Activated naive CD8-positive, alpha-beta T cell treated with anti-CD3 and anti-CD28 coated beads, Interleukin-2, amount 50 U/mL, for 24 hours (primary cell): ENCODE results near the gene NDUFB10.
A peak's percentile ranks its signal among the peaks of the same experiment; 100 is the strongest.

Experiments used
- ATAC-seq: fragments of 150-1000 bp; cut with Tn5 transposase; one replicate; pipeline ENCODE4 v1.10.0; 2021
- DNase-seq: peaks from one replicate; pipeline ENCODE4 v3.0.0; 2021
- H3K27ac Mint-ChIP-seq: one replicate; pipeline ENCODE4 v1.8.0; 2021; ENCODE audit warnings: mild to moderate bottlenecking, mixed read lengths
- H3K27me3 Mint-ChIP-seq: one replicate; pipeline ENCODE4 v1.8.0; 2021; ENCODE audit warnings: mixed read lengths
- H3K36me3 Mint-ChIP-seq: one replicate; pipeline ENCODE4 v1.8.0; 2021; ENCODE audit warnings: low read depth, mixed read lengths
- H3K4me1 Mint-ChIP-seq: one replicate; pipeline ENCODE4 v1.8.0; 2021; ENCODE audit warnings: mixed read lengths
- H3K4me3 Mint-ChIP-seq: one replicate; pipeline ENCODE4 v1.8.0; 2021; ENCODE audit warnings: mild to moderate bottlenecking, moderate library complexity, mixed read lengths
- H3K9me3 Mint-ChIP-seq: one replicate; pipeline ENCODE4 v1.8.0; 2021; ENCODE audit warnings: mixed read lengths

Gene NDUFB10

DNA sequence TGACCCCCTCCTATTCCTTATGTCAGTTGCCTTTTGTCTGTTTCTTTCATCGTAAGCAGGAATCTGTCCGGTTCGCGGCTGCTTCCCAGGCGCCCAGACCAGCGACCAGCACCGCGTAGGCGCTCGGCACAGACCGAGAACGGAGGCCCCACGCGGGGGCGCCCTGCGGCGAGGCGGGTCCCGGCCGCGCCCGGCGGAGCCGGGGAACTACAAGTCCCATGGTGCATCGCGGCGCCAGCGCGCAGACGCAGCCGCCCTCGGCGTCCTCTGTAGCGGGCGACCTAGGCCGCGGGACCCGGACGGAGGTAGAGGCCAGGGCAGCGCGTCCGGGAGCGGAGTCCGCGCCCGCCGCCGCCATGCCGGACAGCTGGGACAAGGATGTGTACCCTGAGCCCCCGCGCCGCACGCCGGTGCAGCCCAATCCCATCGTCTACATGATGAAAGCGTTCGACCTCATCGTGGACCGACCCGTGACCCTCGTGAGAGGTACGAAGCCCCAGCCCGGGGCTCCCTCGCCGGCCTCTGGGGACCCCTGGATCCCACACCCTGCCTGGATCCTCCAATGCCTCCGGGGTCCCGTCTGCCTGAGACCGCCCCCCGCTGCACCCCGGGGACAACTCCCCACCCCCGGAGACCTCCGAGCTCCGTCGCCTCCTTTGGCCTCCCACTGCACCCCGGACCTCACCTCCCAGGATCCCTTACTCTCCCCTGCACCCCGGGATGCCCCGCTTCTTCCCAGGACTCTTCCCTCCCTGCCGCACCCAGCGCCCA, at the start of gene NDUFB10:
NDUFB10 (plus strand) TSS at position 270 of the 771 bp plus-strand sequence; CDS start at position 357, 87 bp downstream.
- H3K36me3 Mint-ChIP-seq: peaks cover 43% of the 10 kb centered on the region
- no peaks in the 10 kb centered on the region for H3K27me3 Mint-ChIP-seq
- ATAC-seq (peak; percentile 72), DNase-seq (peak; percentile 97)
- no peaks in the 10 kb centered on the region for H3K9me3 Mint-ChIP-seq
- peak within 1 kb of the TSS; percentile 100 for H3K27ac Mint-ChIP-seq
- peak within 1 kb of the TSS; percentile 100 for H3K4me3 Mint-ChIP-seq
- H3K4me1 Mint-ChIP-seq: peaks cover 36% of the 10 kb centered on the region

DNA sequence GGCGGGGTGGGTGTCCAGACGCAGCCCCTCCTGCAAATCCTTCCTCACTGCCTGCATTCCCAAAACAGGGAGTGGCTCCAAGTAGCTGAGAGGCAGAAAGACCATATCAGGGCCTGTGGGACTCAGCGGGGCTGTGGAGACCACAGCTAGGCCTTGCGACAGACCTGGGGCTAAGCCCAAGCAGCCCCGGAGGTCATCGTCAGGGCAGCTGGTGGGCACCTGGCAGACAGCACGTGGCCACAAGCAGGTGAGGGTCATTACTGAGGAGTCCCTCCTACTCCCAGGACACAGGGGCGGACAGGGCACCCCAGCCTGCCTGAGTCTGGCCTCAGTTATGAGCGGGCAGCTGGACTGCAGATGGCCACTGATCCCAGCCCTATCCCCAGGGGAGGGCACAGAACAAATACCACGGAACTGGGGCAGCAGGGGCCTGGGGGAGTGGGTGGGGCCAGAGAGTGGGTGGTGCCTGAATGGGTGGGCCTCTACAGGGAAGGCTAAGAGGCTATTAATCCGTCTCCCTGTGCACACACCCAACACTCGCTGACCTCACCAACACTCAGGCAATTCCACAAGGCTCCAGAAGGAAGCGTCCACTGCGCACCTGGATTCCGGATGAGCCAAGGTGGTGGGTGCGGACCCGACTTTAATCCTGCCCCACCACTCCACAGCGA, 49.6 kb upstream of the NDUFB10 start:
- Mint-ChIP-seq H3K9me3 (no peaks in the 10 kb centered on the region), H3K36me3 (no peaks in the 10 kb centered on the region), H3K27ac (no peak overlapping the region), H3K4me1 (no peaks in the 10 kb centered on the region), H3K4me3 (no peak overlapping the region), H3K27me3 (peaks cover 5% of the 10 kb centered on the region)
- ATAC-seq (no peak), DNase-seq (no peak)

DNA sequence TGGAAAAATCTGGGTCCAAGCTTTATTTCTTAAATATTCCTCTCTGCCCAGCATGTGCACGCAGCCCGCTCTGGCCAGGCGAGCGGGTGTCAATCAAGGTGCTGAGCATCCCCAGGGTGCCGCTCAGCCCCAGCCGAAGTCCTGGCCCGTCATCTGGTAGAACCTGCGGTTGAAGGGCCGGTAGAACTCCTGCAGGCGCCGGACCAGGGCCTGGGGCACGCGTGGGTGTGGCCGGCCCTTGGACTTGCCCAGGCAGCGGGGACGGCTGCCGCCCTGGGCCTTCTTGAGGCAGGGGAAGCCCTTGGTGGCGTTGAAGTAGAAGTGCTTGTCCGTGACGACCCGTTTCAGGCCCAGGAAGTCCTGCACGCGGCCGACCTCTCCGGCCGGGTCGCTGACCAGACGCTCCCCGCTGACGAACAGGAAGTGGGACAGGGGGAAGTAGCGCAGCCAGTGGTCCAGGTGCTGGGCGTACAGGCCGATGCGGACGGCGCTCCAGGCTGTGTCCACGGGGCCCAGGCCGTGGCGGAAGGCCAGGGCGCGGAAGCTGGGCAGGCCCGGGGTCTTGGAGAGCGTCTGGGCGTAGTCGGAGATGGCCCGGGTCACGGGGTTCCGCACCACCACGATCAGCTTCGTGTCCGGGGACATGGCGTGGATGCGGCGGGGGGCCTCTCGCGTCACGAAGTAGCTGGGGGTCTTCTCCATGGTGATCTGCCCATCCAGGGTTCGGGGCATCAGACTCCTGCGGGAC, 47.7 kb upstream of the NDUFB10 start:
- Mint-ChIP-seq H3K27ac (no peak overlapping the region), H3K36me3 (no peaks in the 10 kb centered on the region), H3K4me3 (no peak overlapping the region), H3K4me1 (no peaks in the 10 kb centered on the region), H3K27me3 (peaks cover 17% of the 10 kb centered on the region), H3K9me3 (no peaks in the 10 kb centered on the region)
- no peak for ATAC-seq
- no peak for DNase-seq

DNA sequence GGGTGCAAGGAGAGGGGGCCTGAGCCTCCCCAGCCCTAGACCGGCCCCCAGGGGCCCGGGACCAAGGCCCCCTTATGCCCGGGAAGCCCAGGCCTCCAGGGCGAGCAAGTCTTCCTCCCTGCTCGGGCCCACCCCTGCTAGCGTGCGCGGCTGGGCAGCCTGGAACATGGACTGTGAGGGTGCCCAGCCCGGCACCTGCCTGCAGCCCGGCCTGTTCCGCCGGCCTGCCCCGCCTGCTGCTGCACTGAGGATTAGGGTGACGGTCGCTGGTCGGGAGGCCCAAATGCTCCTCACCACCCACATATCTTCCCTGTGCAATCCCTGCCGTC, 47.2 kb upstream of the NDUFB10 start:
- Mint-ChIP-seq H3K4me1 (no peaks in the 10 kb centered on the region), H3K36me3 (no peaks in the 10 kb centered on the region), H3K27me3 (peaks cover 23% of the 10 kb centered on the region), H3K9me3 (no peaks in the 10 kb centered on the region), H3K27ac (no peak overlapping the region), H3K4me3 (no peak overlapping the region)
- DNase-seq (no peak), ATAC-seq (no peak)

DNA sequence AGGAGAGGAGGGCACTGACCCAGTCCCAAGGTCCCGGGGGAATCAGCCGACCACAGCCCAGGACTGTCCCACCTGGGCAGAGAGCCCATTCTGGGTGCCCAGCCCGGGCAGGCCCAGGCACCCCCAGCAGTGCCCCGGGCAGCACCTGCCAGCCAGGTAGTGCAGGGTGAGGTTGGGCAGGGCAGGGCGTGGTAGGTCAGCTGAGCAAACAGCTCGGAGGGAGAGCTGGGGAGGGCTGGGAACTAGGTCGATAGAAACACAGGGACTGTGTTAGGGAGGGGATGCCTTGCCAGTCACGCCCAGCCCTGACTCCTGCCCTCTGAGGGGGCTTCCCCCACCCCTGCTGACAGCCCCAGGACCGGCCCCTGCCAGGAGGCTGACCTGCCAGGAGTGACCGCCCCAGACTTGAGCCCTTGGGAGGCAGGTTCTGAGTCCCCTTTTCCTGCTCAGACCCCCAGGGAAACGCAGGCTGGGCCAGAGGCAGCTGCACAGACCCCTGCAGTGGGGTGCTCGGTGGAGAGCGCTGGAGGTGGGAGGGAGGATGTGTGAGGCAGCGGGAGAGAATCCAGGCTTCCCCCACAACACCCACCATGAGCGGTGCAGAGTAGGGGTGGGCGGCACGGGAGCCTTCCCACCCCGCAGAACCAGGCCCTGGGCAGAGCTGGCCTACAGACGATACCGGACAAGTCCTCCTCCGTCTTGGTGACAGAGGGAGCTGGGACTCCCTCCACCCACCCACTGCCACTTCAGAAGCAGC, 45.8 kb upstream of the NDUFB10 start:
- no peak for DNase-seq
- Mint-ChIP-seq H3K4me3 (no peak overlapping the region), H3K4me1 (no peaks in the 10 kb centered on the region), H3K36me3 (no peaks in the 10 kb centered on the region), H3K27me3 (peaks cover 26% of the 10 kb centered on the region), H3K9me3 (no peaks in the 10 kb centered on the region), H3K27ac (no peak overlapping the region)
- ATAC-seq: peak; percentile 17

DNA sequence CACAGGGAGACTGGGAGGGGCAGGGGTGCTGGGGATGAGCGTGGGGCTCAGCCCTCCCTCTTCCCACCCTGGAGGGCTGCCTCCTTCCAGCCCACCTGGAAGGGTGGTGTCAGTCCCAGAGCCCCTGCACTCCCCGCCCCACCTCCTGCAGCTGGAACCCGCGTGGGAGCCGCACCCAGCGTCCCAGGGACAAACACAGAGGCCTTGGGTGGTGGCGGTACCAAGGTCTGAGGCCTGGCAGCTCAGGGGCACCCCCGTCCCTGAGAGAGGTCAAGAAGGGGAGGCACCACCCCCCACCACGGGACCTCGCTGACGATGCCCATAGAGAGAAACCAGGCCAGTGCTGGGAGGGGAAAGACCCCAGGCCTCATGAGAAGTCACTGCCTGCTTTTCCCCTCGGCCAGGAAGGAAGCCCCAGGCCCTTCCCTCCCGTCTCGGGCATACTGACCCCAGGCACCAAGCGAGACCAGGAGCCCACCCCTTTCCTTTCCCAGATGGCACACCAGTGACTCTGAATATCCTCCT, 45.2 kb upstream of the NDUFB10 start:
- Mint-ChIP-seq H3K9me3 (no peaks in the 10 kb centered on the region), H3K36me3 (no peaks in the 10 kb centered on the region), H3K4me1 (no peaks in the 10 kb centered on the region), H3K27me3 (peaks cover 29% of the 10 kb centered on the region), H3K27ac (no peak overlapping the region), H3K4me3 (no peak overlapping the region)
- no peak for ATAC-seq
- DNase-seq: no peak

DNA sequence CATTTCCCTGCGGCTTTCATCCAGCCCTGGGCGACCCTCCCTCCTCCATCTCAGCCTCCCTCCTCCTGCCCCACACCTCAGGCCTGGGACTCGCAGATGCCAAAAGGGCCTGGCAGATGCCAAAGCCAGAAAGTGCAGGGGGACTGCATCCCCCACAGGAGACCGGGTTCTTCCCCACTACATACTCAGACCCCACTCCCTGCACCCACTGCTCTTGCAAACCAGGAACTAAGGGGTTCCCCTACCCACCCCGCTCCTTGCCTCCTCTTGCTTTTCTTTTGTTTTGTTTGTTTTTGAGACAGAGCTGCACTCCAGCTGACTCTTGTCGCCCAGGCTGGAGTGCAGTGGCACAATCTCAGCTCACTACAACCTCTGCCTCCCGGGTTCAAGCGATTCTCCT, 44.4 kb upstream of the NDUFB10 start:
- Mint-ChIP-seq H3K27ac (no peak overlapping the region), H3K4me3 (no peak overlapping the region), H3K36me3 (no peaks in the 10 kb centered on the region), H3K4me1 (no peaks in the 10 kb centered on the region), H3K9me3 (no peaks in the 10 kb centered on the region), H3K27me3 (peaks cover 32% of the 10 kb centered on the region)
- no peak for DNase-seq
- no peak for ATAC-seq

DNA sequence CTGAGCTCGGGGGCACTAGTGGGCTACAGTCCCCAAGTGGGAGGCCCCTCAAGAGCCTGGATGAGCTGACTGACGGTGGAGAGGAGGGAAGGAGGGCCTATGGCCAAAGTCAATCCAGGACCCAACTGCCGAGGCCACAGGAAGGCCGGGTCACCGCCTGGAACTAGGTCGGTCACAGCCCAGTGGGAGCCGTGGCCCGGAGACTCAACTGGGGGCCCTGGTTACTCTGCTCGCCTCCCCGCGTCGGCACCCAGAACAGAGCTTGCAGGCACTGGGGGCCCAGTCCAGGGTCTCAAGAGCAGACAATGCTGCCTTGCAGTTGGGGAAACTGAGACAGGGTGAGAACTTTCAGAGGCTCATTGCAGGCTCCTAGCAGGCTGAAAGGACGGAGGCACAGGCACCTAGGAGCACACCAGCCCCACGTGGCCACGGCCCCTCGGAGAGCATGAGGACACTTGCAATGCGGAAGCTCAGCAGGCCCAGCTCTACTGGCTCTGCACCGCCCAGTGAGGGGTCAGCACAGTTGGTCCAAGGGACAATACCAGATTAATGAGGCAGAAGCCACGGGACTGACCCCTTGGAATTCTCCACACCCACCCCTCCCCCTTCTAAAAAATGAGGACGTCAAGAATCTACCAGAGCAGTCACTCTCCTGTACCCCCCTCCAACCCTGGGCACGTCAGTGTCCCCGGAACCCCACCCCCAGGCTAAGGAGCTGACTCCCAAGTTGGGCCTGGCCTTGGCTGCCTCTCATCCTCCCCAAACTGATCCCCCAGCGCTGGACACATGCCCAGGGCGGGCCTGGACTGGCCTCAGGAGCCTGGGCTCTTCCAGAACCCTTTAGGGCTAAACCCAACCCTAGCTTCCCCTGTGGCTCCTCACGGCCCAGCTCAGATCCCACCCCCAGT, 43.4 kb upstream of the NDUFB10 start:
- no peaks in the 10 kb centered on the region for H3K4me1 Mint-ChIP-seq
- no peak for DNase-seq
- ATAC-seq: no peak
- peaks cover 40% of the 10 kb centered on the region for H3K27me3 Mint-ChIP-seq
- no peak overlapping the region for H3K27ac Mint-ChIP-seq
- H3K36me3 Mint-ChIP-seq: no peaks in the 10 kb centered on the region
- no peak overlapping the region for H3K4me3 Mint-ChIP-seq
- no peaks in the 10 kb centered on the region for H3K9me3 Mint-ChIP-seq

DNA sequence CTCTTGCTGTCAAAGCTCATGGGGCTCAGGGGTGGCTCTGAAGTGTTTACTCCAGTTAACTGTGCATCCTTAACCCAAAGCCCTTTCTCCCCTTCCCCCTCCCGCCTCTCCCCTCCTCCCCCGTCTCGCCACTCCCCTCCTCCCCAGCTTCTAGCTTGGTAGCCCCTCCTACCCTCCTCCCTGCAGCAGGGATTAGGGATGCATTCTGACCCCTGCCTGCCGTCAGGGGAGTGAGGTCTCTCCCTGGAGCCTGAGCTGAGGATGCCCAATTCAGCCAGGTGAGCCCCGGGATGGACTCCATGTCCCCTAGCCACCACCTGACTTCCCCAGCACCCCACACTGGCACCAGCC, 42.7 kb upstream of the NDUFB10 start:
- Mint-ChIP-seq H3K27ac (no peak overlapping the region), H3K27me3 (peaks cover 47% of the 10 kb centered on the region), H3K36me3 (no peaks in the 10 kb centered on the region), H3K4me1 (no peaks in the 10 kb centered on the region), H3K4me3 (no peak overlapping the region), H3K9me3 (no peaks in the 10 kb centered on the region)
- DNase-seq (no peak), ATAC-seq (no peak)

DNA sequence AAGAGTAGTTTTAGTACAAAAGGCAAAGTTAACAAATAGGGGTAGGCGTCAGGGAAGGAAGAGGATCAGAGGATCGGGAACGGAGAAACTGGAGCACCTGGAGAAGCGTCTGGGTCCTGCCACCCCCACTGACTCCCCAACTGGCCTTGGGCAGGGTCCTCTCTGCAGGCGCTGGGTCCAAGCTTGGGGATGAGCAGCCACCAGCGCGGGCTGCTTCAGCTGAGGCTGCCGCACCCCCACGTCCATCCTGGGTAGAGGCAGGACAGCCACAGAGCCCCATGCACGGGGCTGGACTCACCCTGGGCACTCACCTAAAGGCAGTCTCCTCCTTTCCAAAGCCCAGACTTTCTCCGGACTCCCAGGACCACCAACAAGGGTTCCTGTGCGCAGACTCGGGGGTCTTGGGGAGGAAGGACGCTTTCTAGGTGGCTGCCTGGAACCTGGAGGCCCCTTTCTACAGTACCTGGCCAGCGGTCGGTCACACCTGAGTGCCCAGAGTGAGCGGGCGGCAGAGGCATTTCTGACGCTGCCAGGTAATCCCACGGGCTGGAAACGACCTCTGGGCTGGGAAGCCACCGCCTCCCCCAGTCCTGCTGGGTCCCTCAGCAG, 42.2 kb upstream of the NDUFB10 start:
- Mint-ChIP-seq H3K4me3 (no peak overlapping the region), H3K9me3 (no peaks in the 10 kb centered on the region), H3K4me1 (no peaks in the 10 kb centered on the region), H3K27me3 (peaks cover 51% of the 10 kb centered on the region), H3K27ac (no peak overlapping the region), H3K36me3 (no peaks in the 10 kb centered on the region)
- DNase-seq (no peak), ATAC-seq (no peak)

DNA sequence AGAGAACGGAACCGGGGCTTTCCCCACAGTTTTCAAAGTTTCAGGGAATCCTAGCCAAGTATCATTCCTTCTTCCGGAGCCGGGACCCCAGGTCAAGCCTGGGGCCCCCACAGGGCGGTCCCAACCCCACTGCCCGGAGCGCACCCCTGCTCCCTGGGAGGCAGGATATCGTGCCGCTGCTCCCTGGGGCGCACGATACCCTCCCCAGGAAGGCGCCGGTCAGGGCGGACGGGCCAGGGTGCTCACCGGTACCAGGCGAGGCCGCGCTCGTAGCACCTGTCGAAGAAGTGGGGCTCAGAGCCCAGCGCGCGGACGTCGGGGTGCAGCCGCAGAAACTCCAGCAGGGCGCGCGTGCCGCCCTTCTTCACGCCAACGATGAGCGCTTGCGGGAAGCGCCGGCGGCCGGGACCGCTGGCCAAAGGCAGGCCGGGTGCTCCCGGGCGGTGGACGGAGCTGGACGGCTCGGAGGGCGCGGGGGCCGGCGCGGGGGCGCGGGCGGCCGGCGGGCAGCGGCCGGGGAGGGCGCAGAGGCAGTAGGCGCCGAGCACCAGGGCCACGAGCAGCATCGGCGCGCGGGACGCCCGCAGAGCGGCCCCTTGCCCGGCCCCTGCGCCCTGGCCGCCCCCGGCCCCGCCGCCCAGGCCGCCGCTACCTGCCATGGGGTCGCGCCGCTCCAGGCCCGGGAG, 41.5 kb upstream of the NDUFB10 start:
- Mint-ChIP-seq H3K27ac (no peak overlapping the region), H3K9me3 (no peaks in the 10 kb centered on the region), H3K27me3 (peaks cover 57% of the 10 kb centered on the region), H3K4me3 (no peak overlapping the region), H3K4me1 (no peaks in the 10 kb centered on the region), H3K36me3 (no peaks in the 10 kb centered on the region)
- DNase-seq (no peak), ATAC-seq (no peak)

DNA sequence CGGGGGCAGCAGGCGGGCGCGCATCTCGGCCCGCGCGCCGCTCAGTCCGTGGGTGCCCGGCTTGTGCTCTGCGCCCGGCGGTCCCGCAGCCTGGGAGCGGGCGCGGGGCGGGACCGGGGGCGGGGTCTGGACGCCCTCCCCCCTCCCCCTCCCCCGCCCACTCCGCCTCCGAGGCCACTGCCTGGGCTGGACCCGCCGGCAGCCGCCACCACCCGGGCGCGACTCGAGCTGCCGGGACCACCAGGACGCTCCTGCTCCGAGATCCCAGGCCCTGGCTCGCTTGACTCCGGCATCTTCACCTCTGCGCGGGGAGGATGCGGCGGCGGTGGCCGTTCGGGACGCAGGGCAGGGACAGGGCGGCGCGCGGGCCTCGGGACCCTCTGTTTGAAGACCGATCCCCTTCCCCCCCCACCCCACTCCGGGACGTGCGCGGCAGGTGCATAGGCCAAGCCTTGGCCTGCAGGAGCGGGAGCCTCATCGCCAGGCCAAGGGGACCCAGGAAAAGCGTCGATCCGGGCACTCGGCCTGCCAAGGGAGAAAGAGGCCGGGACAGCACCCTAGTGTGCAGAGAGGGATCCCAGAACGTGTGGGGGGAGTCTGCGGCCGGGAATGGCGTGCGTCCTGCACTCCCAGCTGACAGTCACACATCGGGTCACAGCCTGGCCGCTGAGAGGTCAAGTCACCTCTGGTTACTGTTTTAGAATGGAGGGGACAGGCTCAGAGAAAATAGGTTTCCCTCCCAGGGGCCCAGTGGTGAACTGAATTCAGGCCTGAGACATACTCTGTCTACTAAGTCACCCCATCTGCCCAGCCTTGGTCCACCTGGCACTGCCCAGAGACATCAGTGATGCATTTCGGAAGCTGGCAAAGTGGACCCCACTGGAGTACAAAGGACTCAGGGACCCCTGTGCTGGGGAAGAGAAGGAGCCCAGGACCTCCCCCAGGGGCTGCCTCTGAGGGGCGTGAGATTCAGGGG, 40.7 kb upstream of the NDUFB10 start, which contains the start of gene HS3ST6:
HS3ST6 (minus strand) TSS at position 65 of the 976 bp plus-strand sequence. CDS start 92 bp downstream, outside the sequence.
- no peaks in the 10 kb centered on the region for H3K9me3 Mint-ChIP-seq
- no peak within 1 kb of the TSS for H3K27ac Mint-ChIP-seq
- peaks cover 65% of the 10 kb centered on the region for H3K27me3 Mint-ChIP-seq
- no peak within 1 kb of the TSS for H3K4me3 Mint-ChIP-seq
- ATAC-seq (no peak), DNase-seq (no peak)
- no peaks in the 10 kb centered on the region for H3K4me1 Mint-ChIP-seq
- H3K36me3 Mint-ChIP-seq: no peaks in the 10 kb centered on the region
